HepG2 (cell line): ENCODE data around the gene S100P. TPM values are rescaled to one million over a fixed set of nuclear protein-coding genes. Genes with fewer than 3 reads are reported as not detected.
A peak's percentile ranks its signal among the peaks of the same experiment; 100 is the strongest.

ENCODE experiments used
- ATAD3A ChIP-seq: sonication (generic); formaldehyde crosslinking; IDR thresholded peaks from 2 replicates; pipeline ENCODE4 v1.4.0; 2020; ENCODE audit warnings: missing genetic modification reagents
- ATF3 ChIP-seq: sonication (generic); formaldehyde crosslinking; IDR thresholded peaks from 2 replicates; pipeline ENCODE4 v1.4.0; 2020; ENCODE audit warnings: missing genetic modification reagents
- DNMT1 ChIP-seq: sonication (generic); formaldehyde crosslinking; IDR thresholded peaks from 2 replicates; pipeline ENCODE4 v1.5.1; 2020; ENCODE audit warnings: mild to moderate bottlenecking, missing genetic modification reagents
- FOXO4 ChIP-seq: sonication (generic); formaldehyde crosslinking; conservative IDR thresholded peaks from 2 replicates; pipeline ENCODE4 v1.8.1; 2023; ENCODE audit warnings: missing genetic modification reagents
- HDAC6 ChIP-seq: fragments of 200-600 bp; sonication (generic); IDR thresholded peaks from 2 replicates; pipeline ENCODE4 v1.7.0; 2017; ENCODE audit warnings: mild to moderate bottlenecking, antibody characterized with exemption, low read length, low read depth
- NFE2 ChIP-seq: sonication (generic); formaldehyde crosslinking; IDR thresholded peaks from 2 replicates; pipeline ENCODE4 v1.4.0; 2020; ENCODE audit warnings: missing genetic modification reagents
- NFE2L1 ChIP-seq: sonication (generic); formaldehyde crosslinking; IDR thresholded peaks from 2 replicates; pipeline ENCODE4 v1.4.0; 2020; ENCODE audit warnings: missing genetic modification reagents, mild to moderate bottlenecking, borderline replicate concordance
- NKX3-1 ChIP-seq: sonication (generic); formaldehyde crosslinking; IDR thresholded peaks from 2 replicates; pipeline ENCODE4 v1.5.0; 2020; ENCODE audit warnings: missing genetic modification reagents
- NR0B2 ChIP-seq: sonication (generic); formaldehyde crosslinking; IDR thresholded peaks from 2 replicates; pipeline ENCODE4 v1.4.0; 2020; ENCODE audit warnings: mild to moderate bottlenecking, missing genetic modification reagents
- PHF21A ChIP-seq: sonication (generic); formaldehyde crosslinking; IDR thresholded peaks from 2 replicates; pipeline ENCODE4 v1.5.0; 2020; ENCODE audit warnings: mild to moderate bottlenecking, missing genetic modification reagents
- SP140L ChIP-seq: sonication (generic); formaldehyde crosslinking; IDR thresholded peaks from 2 replicates; pipeline ENCODE4 v1.4.0; 2020; ENCODE audit warnings: missing genetic modification reagents, borderline replicate concordance
- STAG1 ChIP-seq: sonication (generic); formaldehyde crosslinking; IDR thresholded peaks from 2 replicates; pipeline ENCODE4 v1.4.0; 2020; ENCODE audit warnings: missing genetic modification reagents
- TRIM22 ChIP-seq: fragments of 450-650 bp; IDR thresholded peaks from 2 replicates; pipeline ENCODE4 v1.6.1; 2017
- ZBED4 ChIP-seq: sonication (generic); formaldehyde crosslinking; IDR thresholded peaks from 2 replicates; pipeline ENCODE4 v1.4.0; 2020; ENCODE audit warnings: missing genetic modification reagents, borderline replicate concordance
- ZFP37 ChIP-seq: sonication (generic); formaldehyde crosslinking; IDR thresholded peaks from 2 replicates; pipeline ENCODE4 v1.4.0; 2020; ENCODE audit warnings: missing genetic modification reagents, borderline replicate concordance
- ZNF282 ChIP-seq: fragments of 450-650 bp; IDR thresholded peaks from 2 replicates; pipeline ENCODE4 v1.6.1; 2018; ENCODE audit not compliant: partially characterized antibody
- ZNF629 ChIP-seq: sonication (generic); formaldehyde crosslinking; conservative IDR thresholded peaks from 2 replicates; pipeline ENCODE4 v1.5.0; 2020; ENCODE audit warnings: missing genetic modification reagents
- ZNF7 ChIP-seq: IDR thresholded peaks from 2 replicates; pipeline ENCODE4 v1.6.1; 2016; ENCODE audit warnings: missing biosample characterization, missing genetic modification reagents
- ZNF746 ChIP-seq: sonication (generic); formaldehyde crosslinking; IDR thresholded peaks from 2 replicates; pipeline ENCODE4 v1.8.0; 2022; ENCODE audit warnings: mild to moderate bottlenecking, missing genetic modification reagents
- ZNF782 ChIP-seq: sonication (generic); formaldehyde crosslinking; IDR thresholded peaks from 2 replicates; pipeline ENCODE4 v1.4.0; 2020; ENCODE audit warnings: missing genetic modification reagents, mild to moderate bottlenecking, borderline replicate concordance
- ZSCAN30 ChIP-seq: sonication (generic); formaldehyde crosslinking; IDR thresholded peaks from 2 replicates; pipeline ENCODE4 v1.5.0; 2020; ENCODE audit warnings: mild to moderate bottlenecking, missing genetic modification reagents
- polyA plus RNA-seq, 8 experiments: library from polyadenylated mRNA; depleted of rRNA in 3 of 8; stranded (reverse) in 7 of 8; unstranded in 1 of 8; fragments of >200 nt; fragmentation: Illumina TruSeq in 4 of 8; extraction: Trizol in 4 of 8; gene quantifications; 2 replicates each; pipeline versions ENCODE4 v1.2.1 to v1.2.3, GENCODE V29; 2011 to 2016; ENCODE audit warnings: low read depth in 4 of 8, missing spikeins in 1 of 8, mixed read lengths in 1 of 8; ENCODE audit not compliant: insufficient read depth in 1 of 8
- total RNA-seq, 5 experiments: library from RNA; depleted of rRNA; stranded (reverse); fragments of >200 nt; fragmentation: Illumina TruSeq; extraction: Trizol; gene quantifications; 2 replicates each; pipeline ENCODE4 v1.2.3, GENCODE V29; 2016; ENCODE audit warnings: low read depth in 1 of 5

S100P gene
- total and polyA plus RNA-seq, 2 of the 13 experiments (the other 11 are each of a cell fraction or from before 2014, with no cell fraction given), result 278 to 1,649 TPM

- TF ChIP-seq DNMT1 (CRISPR knock-in tag), result no peak; the same call in 1 of the 2 replicates
- no peak for TF ChIP-seq TRIM22
- TF ChIP-seq ATAD3A (CRISPR knock-in tag), result no peak
- TF ChIP-seq NKX3-1 (CRISPR knock-in tag), result no peak
- TF ChIP-seq NR0B2 (CRISPR knock-in tag), result peak; percentile 58; the same call in 1 of the 2 replicates
- TF ChIP-seq ZNF746 (CRISPR knock-in tag), result no peak; the same call in 1 of the 2 replicates
- peak; percentile 77; the same call in 1 of the 2 replicates for TF ChIP-seq ZNF782 (CRISPR knock-in tag)
- peak; percentile 31; the same call in 1 of the 2 replicates for TF ChIP-seq ATF3
- TF ChIP-seq FOXO4, result no peak
- 0 out of 2 replicates have a peak, but pooled peaks have one; percentile 55 for TF ChIP-seq ZBED4
- TF ChIP-seq ZSCAN30 (CRISPR knock-in tag), result no peak
- TF ChIP-seq STAG1 (CRISPR knock-in tag), result no peak; the same call in 1 of the 2 replicates
- TF ChIP-seq HDAC6, result no peak
- TF ChIP-seq ZFP37, result 0 out of 2 replicates have a peak, but pooled peaks have one; percentile 28
- peak; percentile 64 for TF ChIP-seq PHF21A
- 0 out of 2 replicates have a peak, but pooled peaks have one; percentile 46 for TF ChIP-seq SP140L (CRISPR knock-in tag)
- TF ChIP-seq ZNF7 (CRISPR knock-in tag), result no peak
- TF ChIP-seq NFE2L1 (CRISPR knock-in tag), result no peak
- no peak for TF ChIP-seq ZNF282
- TF ChIP-seq ZNF629 (CRISPR knock-in tag), result peak; percentile 57
- no peak for TF ChIP-seq NFE2 (CRISPR knock-in tag)
Observed at GRCh38 chr4:6673660-6674499, 19.8 kb upstream of the S100P start (continued).
